Measurements from ENCODE around the gene SSTR1. TPM values are rescaled to one million over a fixed set of nuclear protein-coding genes. Genes with fewer than 3 reads are reported as not detected.

The SSTR1 gene
- total and polyA plus RNA-seq, 2 of the 13 experiments (the other 11 are each of a cell fraction or from before 2014, with no cell fraction given) = 0.04 TPM

DNA sequence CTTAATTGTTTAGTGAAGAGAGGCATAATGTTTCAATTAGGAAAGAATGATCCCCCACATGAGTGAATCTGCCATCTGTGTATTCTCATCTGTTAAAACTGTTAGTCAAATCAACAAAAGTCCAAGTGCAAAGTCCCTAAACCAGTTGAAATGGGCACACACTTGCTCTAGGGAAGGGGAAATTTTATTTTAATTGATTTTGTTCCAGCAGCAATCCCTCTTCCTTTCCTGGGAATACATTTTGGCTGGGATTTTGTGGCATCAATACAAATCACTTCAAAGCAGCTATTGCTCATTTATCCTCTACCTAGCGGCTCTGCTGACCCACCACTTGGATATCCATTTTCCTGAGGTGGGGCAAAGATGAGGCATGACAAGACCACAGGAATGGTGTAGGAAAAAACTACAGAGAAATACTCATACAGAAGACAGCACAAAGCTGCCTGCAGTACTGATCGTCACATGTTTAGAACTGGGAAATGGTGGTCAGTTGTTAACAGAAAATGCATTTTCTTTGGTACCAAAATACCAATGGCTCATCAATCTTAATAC lies 9.8 kb upstream of the SSTR1 start:
- H3K9me3 ChIP-seq (ENCODE audit: low read length) = no peaks in the 10 kb centered on the region
- no peaks in the 10 kb centered on the region for H3K4me1 ChIP-seq (ENCODE audit: insufficient read depth, low read length)
- H3K36me3 ChIP-seq (replicated peaks in 1 of 2; ENCODE audit: control insufficient read depth in 1 of 2, insufficient read depth in 2 of 2, low read length in 2 of 2) = no peaks in the 10 kb centered on the region
- no peak overlapping the region for H3K27ac ChIP-seq (ENCODE audit: extremely low read length, insufficient read depth, low read length)
- in situ Hi-C loops (cut with HindIII; ENCODE audit: extremely low pct_ligation_motif_present, low pct_unique_long_range_greater_than_20kb) = no loop called here
- no peak for DNase-seq (ENCODE audit: low spot score)
- no peaks in the 10 kb centered on the region for H3K27me3 ChIP-seq (ENCODE audit: control insufficient read depth in 1 of 2, insufficient read depth in 2 of 2, low read length in 2 of 2)
- H4K20me1 ChIP-seq (ENCODE audit: insufficient read depth, low read length) = no peaks in the 10 kb centered on the region
- FAIRE-seq = no peak
- TF ChIP-seq ZSCAN31 (CRISPR knock-in tag; IDR thresholded peaks at IDR 0.05; ENCODE audit: low read depth) (no peak), ZNF629 (CRISPR knock-in tag; conservative IDR thresholded peaks at IDR 0.05) (peak; percentile 70)
- ChIA-PET CTCF (ENCODE audit: low intra/inter-chr PET ratio, low total read pairs) (interaction anchor here (0.8 to 1.5 kb wide), 3 partner anchors 213 to 488 kb away, joined by 3 to 12 read pairs (median 8); no protein-coding TSS in a partner anchor), POLR2A (no interaction called here)
- ATAC-seq = no peak
- H3K4me2 ChIP-seq (ENCODE audit: low read depth, low read length) = no peak overlapping the region
- H2AFZ ChIP-seq (ENCODE audit: low read length) = no peak overlapping the region
- no peak overlapping the region for H3K4me3 ChIP-seq (replicated peaks in 1 of 3; ENCODE audit: insufficient read depth in 1 of 3, low read depth in 2 of 3, low read length in 3 of 3)
- no peaks in the 10 kb centered on the region for H3K79me2 ChIP-seq (ENCODE audit: insufficient read depth, low read length)
- no peak overlapping the region for H3K9ac ChIP-seq (ENCODE audit: insufficient read depth, low read depth, low read length)
- intact Hi-C loops (cut with micrococcal nuclease; ENCODE audit: unreplicated experiment) = loop anchor here (1.0 to 5.0 kb wide), 5 partner anchors 212 to 967 kb away; no protein-coding TSS in a partner anchor
- 5% methylated on average over 2 of the region's 2 CpGs for WGBS (ENCODE audit: low lambda C conversion rate)
- no TSS peak for BruUV-seq (replicated peaks)

GRCh38 chr14:38198425-38198824 lies 9.3 kb upstream of the SSTR1 start:
- FAIRE-seq = no peak
- H3K36me3 ChIP-seq (replicated peaks in 1 of 2; ENCODE audit: control insufficient read depth in 1 of 2, insufficient read depth in 2 of 2, low read length in 2 of 2) = no peaks in the 10 kb centered on the region
- in situ Hi-C loops (cut with HindIII; ENCODE audit: extremely low pct_ligation_motif_present, low pct_unique_long_range_greater_than_20kb) = no loop called here
- H3K79me2 ChIP-seq (ENCODE audit: insufficient read depth, low read length) = no peaks in the 10 kb centered on the region
- ChIA-PET CTCF (ENCODE audit: low intra/inter-chr PET ratio, low total read pairs) (no interaction called here), POLR2A (no interaction called here)
- no peak overlapping the region for H3K9ac ChIP-seq (ENCODE audit: insufficient read depth, low read depth, low read length)
- H4K20me1 ChIP-seq (ENCODE audit: insufficient read depth, low read length) = no peaks in the 10 kb centered on the region
- H3K27ac ChIP-seq (ENCODE audit: extremely low read length, insufficient read depth, low read length) = no peak overlapping the region
- no peaks in the 10 kb centered on the region for H3K9me3 ChIP-seq (ENCODE audit: low read length)
- TF ChIP-seq ZMAT5 (CRISPR knock-in tag; IDR thresholded peaks at IDR 0.05; ENCODE audit: borderline replicate concordance, low read depth) (no peak), CCDC6 (CRISPR knock-in tag; IDR thresholded peaks at IDR 0.05) (no peak), ERF (CRISPR knock-in tag; IDR thresholded peaks at IDR 0.05) (no peak), NAIF1 (CRISPR knock-in tag; IDR thresholded peaks at IDR 0.05; ENCODE audit: borderline replicate concordance) (no peak)
- H3K4me2 ChIP-seq (ENCODE audit: low read depth, low read length) = no peak overlapping the region
- no peaks in the 10 kb centered on the region for H3K27me3 ChIP-seq (ENCODE audit: control insufficient read depth in 1 of 2, insufficient read depth in 2 of 2, low read length in 2 of 2)
- H3K4me1 ChIP-seq (ENCODE audit: insufficient read depth, low read length) = no peaks in the 10 kb centered on the region
- WGBS (ENCODE audit: low lambda C conversion rate) = under 1% methylated on average over 4 of the region's 4 CpGs
- no TSS peak for BruUV-seq (replicated peaks)
- no peak for ATAC-seq
- no peak overlapping the region for H3K4me3 ChIP-seq (replicated peaks in 1 of 3; ENCODE audit: insufficient read depth in 1 of 3, low read depth in 2 of 3, low read length in 3 of 3)
- no peak overlapping the region for H2AFZ ChIP-seq (ENCODE audit: low read length)
- intact Hi-C loops (cut with micrococcal nuclease; ENCODE audit: unreplicated experiment) = loop anchor here (5.0 kb wide), 1 partner anchor 491 kb away; no protein-coding TSS in a partner anchor
- no peak for DNase-seq (ENCODE audit: low spot score)

All from HepG2 (cell line).